AG04449 (cell line): ENCODE results near the gene MPC1.

Source experiments
- CTCF ChIA-PET: fragments of 350-600 bp; formaldehyde crosslinking; extraction: SDS; loops from one replicate; lab custom pipeline; 2021; ENCODE audit warnings: antibody characterized with exemption; lab: Yijun Ruan, JAX
- POLR2A ChIA-PET: fragments of 400-600, 350-600 bp; formaldehyde crosslinking; extraction: SDS; loops from one replicate; lab custom pipeline; 2020; ENCODE audit warnings: antibody characterized with exemption, inconsistent platforms; lab: Yijun Ruan, JAX
- DNase-seq: peaks from one replicate; pipeline ENCODE4 v3.0.0-alpha.2; 2010; ENCODE audit warnings: low read depth, low spot score
- H3K4me3 ChIP-seq: 2 replicates; pipeline ENCODE4 v1.5.1; 2011; ENCODE audit warnings: low read depth, mild to moderate bottlenecking, control low read depth, low read length
- TF ChIP-seq, protein P1 (sequence below): IDR thresholded peaks from one replicate; pipeline ENCODE4 v1.5.1; 2011; ENCODE audit warnings: mild to moderate bottlenecking, moderate library complexity, low read length, control low read depth, inconsistent platforms; ENCODE audit not compliant: insufficient read depth; ENCODE audit errors: missing control alignments

The MPC1 gene

DNA sequence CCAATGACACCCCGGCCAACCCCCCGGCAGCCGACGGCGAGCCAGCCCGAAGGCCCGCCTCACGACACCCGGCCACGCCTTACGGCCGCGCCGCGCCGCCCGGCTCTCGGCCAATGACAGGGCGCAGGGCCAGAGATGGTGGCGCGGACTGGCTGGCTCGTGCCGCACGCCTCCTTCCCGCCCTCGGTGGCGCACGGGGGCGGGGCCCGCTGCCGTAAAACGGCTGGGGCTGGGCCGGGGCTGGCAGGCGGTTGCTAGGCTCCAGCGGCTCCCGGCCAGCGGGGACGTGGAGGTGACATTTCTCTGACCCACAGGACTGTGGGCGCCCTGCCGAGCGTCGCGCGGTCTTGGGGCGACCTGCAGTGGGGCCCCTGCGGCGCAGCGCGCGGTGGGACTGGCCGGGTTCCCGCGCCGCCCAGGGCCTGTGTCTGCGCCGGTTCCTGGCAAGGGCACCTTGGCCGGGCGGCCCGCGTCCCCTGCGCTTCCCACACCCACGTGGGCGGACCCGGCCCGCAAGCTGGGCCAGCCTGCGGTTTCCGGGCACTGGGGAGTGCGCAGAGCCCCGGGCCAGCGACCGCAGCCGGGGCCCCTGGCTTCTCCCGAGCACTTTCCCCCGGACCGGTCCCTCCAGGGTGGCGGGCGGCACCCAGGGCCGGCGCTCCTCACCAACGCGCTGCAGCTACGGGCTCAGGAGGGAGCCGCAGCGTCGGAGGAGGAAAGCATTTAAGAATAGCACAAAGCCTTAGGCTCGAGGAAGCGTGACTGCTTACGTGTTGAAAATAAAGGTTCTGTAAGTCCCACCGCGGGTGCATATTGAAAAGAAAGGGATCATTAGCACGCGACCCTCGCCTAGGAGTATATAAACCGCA lies at the start of gene MPC1:
Gene MPC1, minus strand, starts transcription at position 8 of the 869 bp plus-strand sequence. CDS start 64 bp downstream, outside the sequence.
- TF ChIP-seq, protein P1, sequence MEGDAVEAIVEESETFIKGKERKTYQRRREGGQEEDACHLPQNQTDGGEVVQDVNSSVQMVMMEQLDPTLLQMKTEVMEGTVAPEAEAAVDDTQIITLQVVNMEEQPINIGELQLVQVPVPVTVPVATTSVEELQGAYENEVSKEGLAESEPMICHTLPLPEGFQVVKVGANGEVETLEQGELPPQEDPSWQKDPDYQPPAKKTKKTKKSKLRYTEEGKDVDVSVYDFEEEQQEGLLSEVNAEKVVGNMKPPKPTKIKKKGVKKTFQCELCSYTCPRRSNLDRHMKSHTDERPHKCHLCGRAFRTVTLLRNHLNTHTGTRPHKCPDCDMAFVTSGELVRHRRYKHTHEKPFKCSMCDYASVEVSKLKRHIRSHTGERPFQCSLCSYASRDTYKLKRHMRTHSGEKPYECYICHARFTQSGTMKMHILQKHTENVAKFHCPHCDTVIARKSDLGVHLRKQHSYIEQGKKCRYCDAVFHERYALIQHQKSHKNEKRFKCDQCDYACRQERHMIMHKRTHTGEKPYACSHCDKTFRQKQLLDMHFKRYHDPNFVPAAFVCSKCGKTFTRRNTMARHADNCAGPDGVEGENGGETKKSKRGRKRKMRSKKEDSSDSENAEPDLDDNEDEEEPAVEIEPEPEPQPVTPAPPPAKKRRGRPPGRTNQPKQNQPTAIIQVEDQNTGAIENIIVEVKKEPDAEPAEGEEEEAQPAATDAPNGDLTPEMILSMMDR, result no peak
- CTCF ChIA-PET, result interaction anchor here (1.2 kb wide), 1 partner anchor 18 kb away, joined by 4 read pairs; no protein-coding TSS in a partner anchor
- peak within 1 kb of the TSS; percentile 83 for H3K4me3 ChIP-seq
- peak; percentile 47 for DNase-seq
- POLR2A ChIA-PET, result no interaction called here

DNA sequence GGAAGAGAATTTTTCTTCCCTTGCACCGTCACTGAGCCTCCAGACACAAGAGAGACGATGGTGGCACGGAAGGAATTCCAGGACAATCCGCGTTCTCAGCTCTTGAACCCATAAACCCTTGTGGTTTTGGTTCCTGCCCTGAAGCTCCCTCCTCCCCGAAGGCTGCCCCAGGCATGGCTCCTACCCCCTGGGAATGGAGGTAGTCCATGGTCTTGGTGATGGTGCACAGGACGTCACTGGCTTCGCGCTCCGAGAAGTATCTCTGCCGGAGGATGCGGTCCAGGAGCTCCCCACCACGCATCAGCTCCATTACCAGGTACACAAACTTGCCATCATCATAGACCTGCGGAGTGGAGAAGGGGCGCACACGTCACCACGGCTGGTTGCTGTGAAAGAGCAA lies 47.5 kb upstream of the MPC1 start:
- DNase-seq, result no peak
- CTCF ChIA-PET, result interaction anchor here (0.8 to 1.1 kb wide), 2 partner anchors 8 to 13 kb away, joined by 3 read pairs; no protein-coding TSS in a partner anchor
- POLR2A ChIA-PET, result no interaction called here
- no peak overlapping the region for H3K4me3 ChIP-seq
- TF ChIP-seq, protein P1, result no peak

DNA sequence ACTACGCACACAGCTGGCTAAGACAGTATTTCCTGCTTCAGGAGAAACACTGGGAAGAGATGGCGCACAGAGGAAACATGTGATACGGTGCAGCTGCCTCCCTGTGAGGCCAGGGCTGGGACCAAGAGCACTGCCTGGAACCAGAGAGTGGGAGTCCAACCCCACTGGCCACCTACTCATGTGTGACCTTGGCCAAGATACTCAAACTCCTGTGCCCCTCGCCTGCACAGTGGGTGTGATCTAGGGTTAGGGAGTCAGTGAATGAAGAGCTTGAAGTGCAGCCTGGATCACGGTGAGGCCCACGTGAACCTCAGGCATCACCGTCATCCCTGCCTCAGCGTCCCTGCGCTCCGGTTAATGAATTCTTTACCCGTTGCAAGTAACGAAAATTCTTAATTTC lies 41.7 kb upstream of the MPC1 start:
- ChIA-PET POLR2A (interaction anchor here (0.7 kb wide), 1 partner anchor 91 kb away, joined by 3 read pairs; no protein-coding TSS in a partner anchor), CTCF (interaction anchor here (1.1 to 2.0 kb wide), 4 partner anchors 14 to 148 kb away, joined by 3 to 7 read pairs (median 4); no protein-coding TSS in a partner anchor)
- no peak for DNase-seq
- TF ChIP-seq, protein P1, result no peak
- H3K4me3 ChIP-seq, result no peak overlapping the region

DNA sequence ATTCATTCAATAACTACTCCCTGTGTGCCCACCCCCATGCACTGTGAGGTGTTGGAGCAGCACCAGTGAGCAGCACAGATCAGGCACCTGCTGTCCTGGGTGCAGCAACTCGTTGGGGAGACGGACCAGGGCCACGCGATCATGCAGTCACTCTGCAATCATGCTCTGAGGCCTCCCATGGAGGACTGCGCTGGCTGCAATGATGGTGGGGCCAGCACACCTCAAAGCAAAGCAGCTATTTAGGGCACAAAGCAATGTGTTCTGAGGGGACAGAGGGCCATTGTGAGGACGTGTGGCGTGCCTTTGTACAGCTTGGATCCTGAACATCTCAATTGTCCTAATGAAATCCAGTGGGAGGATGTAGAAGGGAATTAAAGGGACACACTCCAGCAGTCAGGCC lies 41.0 kb upstream of the MPC1 start:
- ChIA-PET POLR2A (no interaction called here), CTCF (interaction anchor here (2.0 kb wide), 1 partner anchor 23 kb away, joined by 7 read pairs; no protein-coding TSS in a partner anchor)
- TF ChIP-seq, protein P1, result no peak
- no peak overlapping the region for H3K4me3 ChIP-seq
- DNase-seq, result no peak

DNA sequence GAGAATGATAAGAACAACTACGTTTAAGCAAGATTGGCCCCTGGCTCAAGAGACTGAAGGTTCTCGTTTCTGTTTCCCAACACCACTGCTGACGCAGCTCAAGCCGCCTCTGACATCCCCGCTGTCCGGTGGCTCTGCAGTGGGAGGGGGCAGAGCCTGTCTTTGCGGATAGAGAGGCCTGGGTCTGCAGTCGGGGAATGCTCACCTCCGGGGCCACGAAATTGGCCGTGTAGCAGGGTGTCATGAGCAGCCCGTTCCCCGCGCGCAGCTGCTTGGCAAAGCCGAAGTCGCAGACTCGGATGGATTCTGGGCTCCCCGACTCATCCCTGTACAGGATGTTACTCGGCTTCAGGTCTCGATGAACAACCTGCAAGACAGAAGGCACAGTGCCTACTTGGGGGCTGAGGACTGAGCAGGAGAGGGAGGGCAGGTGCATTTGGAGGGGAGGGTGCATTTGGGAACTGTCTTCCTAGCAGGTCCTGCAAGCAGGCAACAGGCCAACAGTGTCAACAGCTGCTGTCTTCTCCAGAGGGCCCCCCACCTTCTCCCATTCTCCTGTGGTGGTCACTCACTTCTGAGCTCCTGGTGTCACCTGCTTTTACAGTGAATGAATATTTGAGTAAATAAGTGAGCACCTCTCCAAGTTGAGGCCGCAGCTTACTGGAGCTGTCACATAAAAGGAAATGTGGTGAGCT lies 40.5 kb upstream of the MPC1 start:
- TF ChIP-seq, protein P1, result no peak
- no peak overlapping the region for H3K4me3 ChIP-seq
- DNase-seq, result no peak
- ChIA-PET CTCF (interaction anchor here (1.3 kb wide), 1 partner anchor 10 kb away, joined by 3 read pairs; no protein-coding TSS in a partner anchor), POLR2A (no interaction called here)
